ENCODE measurements around the gene SARDH.

GRCh38 chr9:133758228-133758627 is 20.1 kb upstream of the SARDH start:
- TF ChIP-seq CTCF (IDR thresholded peaks at IDR 0.05) (no peak), POLR2A (IDR thresholded peaks at IDR 0.05) (no peak)

Measured in tibial nerve (tissue), 3 donors.